ENCODE data around the gene NDUFA3.

The NDUFA3 gene

GRCh38 chr19:54102421-54103169 is at the start of gene NDUFA3:
Gene NDUFA3 (plus strand): TSS chr19:54102855. CDS start chr19:54102879, 24 bp downstream.
- Histone ChIP-seq H3K27ac (ENCODE audit: low read length) (no peak within 1 kb of the TSS), H3K4me1 (ENCODE audit: control insufficient read depth, insufficient read depth, low read length) (no peaks in the 10 kb centered on the region), H3K4me3 (ENCODE audit: low read length) (peak within 1 kb of the TSS; percentile 83), H3K9me3 (ENCODE audit: control insufficient read depth, insufficient read depth, low read length) (no peaks in the 10 kb centered on the region), H3K27me3 (ENCODE audit: control insufficient read depth, insufficient read depth, low read length) (no peaks in the 10 kb centered on the region), H3K36me3 (ENCODE audit: control insufficient read depth, insufficient read depth, low read length) (peaks cover 3% of the 10 kb centered on the region; the same call in 1 of the 2 replicates)
- peak; percentile 99 for DNase-seq (ENCODE audit: low read depth, low spot score)
- no CpG with 5 or more reads among the region's 54 CpGs for WGBS (ENCODE audit: insufficient coverage, insufficient read length)

GRCh38 chr19:54062643-54063042 is 40.0 kb upstream of the NDUFA3 start:
- H3K9me3 ChIP-seq (ENCODE audit: control insufficient read depth, insufficient read depth, low read length), result no peaks in the 10 kb centered on the region
- no peaks in the 10 kb centered on the region for H3K36me3 ChIP-seq (ENCODE audit: control insufficient read depth, insufficient read depth, low read length)
- H3K4me1 ChIP-seq (ENCODE audit: control insufficient read depth, insufficient read depth, low read length), result no peaks in the 10 kb centered on the region
- H3K27me3 ChIP-seq (ENCODE audit: control insufficient read depth, insufficient read depth, low read length), result no peaks in the 10 kb centered on the region
- WGBS (ENCODE audit: insufficient coverage, insufficient read length), result no CpG with 5 or more reads among the region's 9 CpGs
- no peak for DNase-seq (ENCODE audit: low read depth, low spot score)
- no peak overlapping the region for H3K4me3 ChIP-seq (ENCODE audit: low read length)
- no peak overlapping the region for H3K27ac ChIP-seq (ENCODE audit: low read length)

- WGBS (ENCODE audit: insufficient coverage, insufficient read length), result no CpG with 5 or more reads among the region's 34 CpGs
- DNase-seq (ENCODE audit: low read depth, low spot score), result no peak
- Histone ChIP-seq H3K27me3 (ENCODE audit: control insufficient read depth, insufficient read depth, low read length) (no peaks in the 10 kb centered on the region), H3K4me1 (ENCODE audit: control insufficient read depth, insufficient read depth, low read length) (no peaks in the 10 kb centered on the region), H3K27ac (ENCODE audit: low read length) (no peak within 1 kb of the TSS), H3K4me3 (ENCODE audit: low read length) (no peak within 1 kb of the TSS), H3K36me3 (ENCODE audit: control insufficient read depth, insufficient read depth, low read length) (no peaks in the 10 kb centered on the region), H3K9me3 (ENCODE audit: control insufficient read depth, insufficient read depth, low read length) (no peaks in the 10 kb centered on the region)
Observed at GRCh38 chr19:54063350-54064116, 39.1 kb upstream of the NDUFA3 start, which contains the start of gene VSTM1. Gene VSTM1 (minus strand): TSS chr19:54063897. CDS start chr19:54063777, 120 bp downstream.

- Histone ChIP-seq H3K27me3 (ENCODE audit: control insufficient read depth, insufficient read depth, low read length) (no peaks in the 10 kb centered on the region), H3K27ac (ENCODE audit: low read length) (no peak overlapping the region), H3K4me1 (ENCODE audit: control insufficient read depth, insufficient read depth, low read length) (no peaks in the 10 kb centered on the region), H3K9me3 (ENCODE audit: control insufficient read depth, insufficient read depth, low read length) (no peaks in the 10 kb centered on the region), H3K4me3 (ENCODE audit: low read length) (no peak overlapping the region), H3K36me3 (ENCODE audit: control insufficient read depth, insufficient read depth, low read length) (no peaks in the 10 kb centered on the region)
- WGBS (ENCODE audit: insufficient coverage, insufficient read length), result no CpG with 5 or more reads among the region's 5 CpGs
- DNase-seq (ENCODE audit: low read depth, low spot score), result no peak
Observed at GRCh38 chr19:54069470-54069869, 33.2 kb upstream of the NDUFA3 start.

GRCh38 chr19:54073829-54074228 is 28.8 kb upstream of the NDUFA3 start:
- Histone ChIP-seq H3K27ac (ENCODE audit: low read length) (no peak overlapping the region), H3K4me1 (ENCODE audit: control insufficient read depth, insufficient read depth, low read length) (no peaks in the 10 kb centered on the region), H3K4me3 (ENCODE audit: low read length) (no peak overlapping the region), H3K36me3 (ENCODE audit: control insufficient read depth, insufficient read depth, low read length) (no peaks in the 10 kb centered on the region), H3K9me3 (ENCODE audit: control insufficient read depth, insufficient read depth, low read length) (no peaks in the 10 kb centered on the region), H3K27me3 (ENCODE audit: control insufficient read depth, insufficient read depth, low read length) (no peaks in the 10 kb centered on the region)
- DNase-seq (ENCODE audit: low read depth, low spot score), result no peak
- WGBS (ENCODE audit: insufficient coverage, insufficient read length), result no CpG with 5 or more reads among the region's 10 CpGs

GRCh38 chr19:54074851-54075250 is 27.8 kb upstream of the NDUFA3 start:
- H3K27me3 ChIP-seq (ENCODE audit: control insufficient read depth, insufficient read depth, low read length), result no peaks in the 10 kb centered on the region
- no peak overlapping the region for H3K4me3 ChIP-seq (ENCODE audit: low read length)
- no peak overlapping the region for H3K27ac ChIP-seq (ENCODE audit: low read length)
- no peak for DNase-seq (ENCODE audit: low read depth, low spot score)
- WGBS (ENCODE audit: insufficient coverage, insufficient read length), result no CpG with 5 or more reads among the region's 9 CpGs
- no peaks in the 10 kb centered on the region for H3K9me3 ChIP-seq (ENCODE audit: control insufficient read depth, insufficient read depth, low read length)
- no peaks in the 10 kb centered on the region for H3K36me3 ChIP-seq (ENCODE audit: control insufficient read depth, insufficient read depth, low read length)
- H3K4me1 ChIP-seq (ENCODE audit: control insufficient read depth, insufficient read depth, low read length), result no peaks in the 10 kb centered on the region

GRCh38 chr19:54077334-54077733 is 25.3 kb upstream of the NDUFA3 start:
- H3K9me3 ChIP-seq (ENCODE audit: control insufficient read depth, insufficient read depth, low read length), result no peaks in the 10 kb centered on the region
- no peaks in the 10 kb centered on the region for H3K4me1 ChIP-seq (ENCODE audit: control insufficient read depth, insufficient read depth, low read length)
- no peak overlapping the region for H3K4me3 ChIP-seq (ENCODE audit: low read length)
- no peaks in the 10 kb centered on the region for H3K36me3 ChIP-seq (ENCODE audit: control insufficient read depth, insufficient read depth, low read length)
- no CpG with 5 or more reads among the region's 5 CpGs for WGBS (ENCODE audit: insufficient coverage, insufficient read length)
- DNase-seq (ENCODE audit: low read depth, low spot score), result no peak
- H3K27me3 ChIP-seq (ENCODE audit: control insufficient read depth, insufficient read depth, low read length), result no peaks in the 10 kb centered on the region
- no peak overlapping the region for H3K27ac ChIP-seq (ENCODE audit: low read length)

- Histone ChIP-seq H3K9me3 (ENCODE audit: control insufficient read depth, insufficient read depth, low read length) (peaks cover 2% of the 10 kb centered on the region; the same call in 1 of the 2 replicates), H3K4me1 (ENCODE audit: control insufficient read depth, insufficient read depth, low read length) (no peaks in the 10 kb centered on the region), H3K27ac (ENCODE audit: low read length) (no peak within 1 kb of the TSS), H3K36me3 (ENCODE audit: control insufficient read depth, insufficient read depth, low read length) (no peaks in the 10 kb centered on the region), H3K4me3 (ENCODE audit: low read length) (no peak within 1 kb of the TSS), H3K27me3 (ENCODE audit: control insufficient read depth, insufficient read depth, low read length) (no peaks in the 10 kb centered on the region)
- no CpG with 5 or more reads among the region's 7 CpGs for WGBS (ENCODE audit: insufficient coverage, insufficient read length)
- DNase-seq (ENCODE audit: low read depth, low spot score), result no peak
Observed at GRCh38 chr19:54081032-54081431, 21.6 kb upstream of the NDUFA3 start, which contains the start of gene TARM1. Gene TARM1 (minus strand): TSS chr19:54081365. CDS start chr19:54081340, 25 bp downstream.

GRCh38 chr19:54084410-54084809 is 18.2 kb upstream of the NDUFA3 start:
- H3K27ac ChIP-seq (ENCODE audit: low read length), result no peak overlapping the region
- no peaks in the 10 kb centered on the region for H3K27me3 ChIP-seq (ENCODE audit: control insufficient read depth, insufficient read depth, low read length)
- H3K36me3 ChIP-seq (ENCODE audit: control insufficient read depth, insufficient read depth, low read length), result no peaks in the 10 kb centered on the region
- H3K4me1 ChIP-seq (ENCODE audit: control insufficient read depth, insufficient read depth, low read length), result peaks cover under 1% of the 10 kb centered on the region; the same call in 1 of the 2 replicates
- H3K4me3 ChIP-seq (ENCODE audit: low read length), result no peak overlapping the region
- no CpG with 5 or more reads among the region's 3 CpGs for WGBS (ENCODE audit: insufficient coverage, insufficient read length)
- DNase-seq (ENCODE audit: low read depth, low spot score), result no peak
- H3K9me3 ChIP-seq (ENCODE audit: control insufficient read depth, insufficient read depth, low read length), result peaks cover 2% of the 10 kb centered on the region; the same call in 1 of the 2 replicates

- Histone ChIP-seq H3K9me3 (ENCODE audit: control insufficient read depth, insufficient read depth, low read length) (no peaks in the 10 kb centered on the region), H3K4me1 (ENCODE audit: control insufficient read depth, insufficient read depth, low read length) (peaks cover 1% of the 10 kb centered on the region; the same call in 1 of the 2 replicates), H3K36me3 (ENCODE audit: control insufficient read depth, insufficient read depth, low read length) (no peaks in the 10 kb centered on the region), H3K27me3 (ENCODE audit: control insufficient read depth, insufficient read depth, low read length) (no peaks in the 10 kb centered on the region), H3K27ac (ENCODE audit: low read length) (no peak overlapping the region), H3K4me3 (ENCODE audit: low read length) (no peak overlapping the region)
- WGBS (ENCODE audit: insufficient coverage, insufficient read length), result no CpG with 5 or more reads among the region's 17 CpGs
- no peak for DNase-seq (ENCODE audit: low read depth, low spot score)
Observed at GRCh38 chr19:54094426-54095000, 8.1 kb upstream of the NDUFA3 start.
